SK-N-SH (cell line): ENCODE measurements around the gene CLMN. TPM values are rescaled to one million over a fixed set of nuclear protein-coding genes. Genes with fewer than 3 reads are reported as not detected.

Source experiments
- CTCF ChIA-PET: fragments of 300-600, 350-600 bp; formaldehyde crosslinking; extraction: SDS; loops from one replicate; lab custom pipeline; 2021; lab: Yijun Ruan, JAX
- POLR2A ChIA-PET: fragments of 350-600 bp; sonication (Branson Sonifier 250); formaldehyde crosslinking; extraction: SDS; loops from one replicate; lab custom pipeline; 2020; ENCODE audit warnings: antibody characterized with exemption, inconsistent platforms; lab: Yijun Ruan, JAX
- DNase-seq: peaks from one replicate; pipeline ENCODE4 v3.0.0; 2012
- H2AFZ ChIP-seq: fragments of 200-600 bp; sonication (generic); 2 replicates; pipeline ENCODE4 v1.8.1; 2016; ENCODE audit warnings: antibody characterized with exemption, mild to moderate bottlenecking, low read depth
- H3F3A ChIP-seq: fragments of 200-600 bp; sonication (generic); replicated peaks from 2 replicates; pipeline ENCODE3; 2016; ENCODE audit warnings: antibody characterized with exemption, mild to moderate bottlenecking; ENCODE audit not compliant: insufficient read depth
- H3K27ac ChIP-seq, 2 experiments: fragments of 200-500 bp in 1 of 2; fragments of 200-600 bp in 1 of 2; sonication (Bioruptor generic) in 1 of 2; sonication (generic), shearing (Covaris generic) in 1 of 2; 2 replicates each; pipeline versions ENCODE4 v1.5.1 to v1.6.1; 2014 to 2016; ENCODE audit warnings: low read depth in 2 of 2, inconsistent platforms in 1 of 2, low read length in 1 of 2, mild to moderate bottlenecking in 1 of 2, mixed read lengths in 1 of 2
- H3K27me3 ChIP-seq: fragments of 200-600 bp; sonication (generic), shearing (Covaris generic); 2 replicates; pipeline ENCODE4 v1.6.1; 2016; ENCODE audit warnings: mixed run types; ENCODE audit not compliant: insufficient read depth
- H3K36me3 ChIP-seq, 2 experiments: fragments of 200-500 bp in 1 of 2; fragments of 200-600 bp in 1 of 2; sonication (Bioruptor generic) in 1 of 2; sonication (generic) in 1 of 2; replicated peaks in 1 of 2; 2 replicates each; pipeline versions ENCODE3 to v1.5.1; 2014 to 2016; ENCODE audit warnings: low read length in 1 of 2, mild to moderate bottlenecking in 1 of 2; ENCODE audit not compliant: insufficient read depth in 2 of 2, control insufficient read depth in 1 of 2
- H3K4me1 ChIP-seq, 2 experiments: fragments of 200-500 bp in 1 of 2; fragments of 200-600 bp in 1 of 2; sonication (Bioruptor generic) in 1 of 2; sonication (generic), shearing (Covaris generic) in 1 of 2; 2 replicates each; pipeline versions ENCODE4 v1.5.1 to v1.6.1; 2014 to 2016; ENCODE audit warnings: low read depth in 1 of 2, low read length in 1 of 2, mixed run types in 1 of 2; ENCODE audit not compliant: insufficient read depth in 2 of 2, control insufficient read depth in 1 of 2
- H3K4me2 ChIP-seq: fragments of 200-600 bp; sonication (generic), shearing (Covaris generic); 2 replicates; pipeline ENCODE4 v1.6.1; 2017; ENCODE audit warnings: mixed run types
- H3K4me3 ChIP-seq, 2 experiments: fragments of 200-500 bp in 1 of 2; fragments of 200-600 bp in 1 of 2; sonication (Bioruptor generic) in 1 of 2; sonication (generic), shearing (Covaris generic) in 1 of 2; 2 replicates each; pipeline versions ENCODE4 v1.5.1 to v1.8.1; 2014 to 2016; ENCODE audit warnings: low read depth in 2 of 2, inconsistent platforms in 1 of 2, low read length in 1 of 2, mild to moderate bottlenecking in 1 of 2, mixed read lengths in 1 of 2, moderate library complexity in 1 of 2
- H3K79me2 ChIP-seq: fragments of 200-600 bp; sonication (generic); 2 replicates; pipeline ENCODE4 v1.8.1; 2017; ENCODE audit warnings: mild to moderate bottlenecking; ENCODE audit not compliant: insufficient read depth
- H3K9ac ChIP-seq: fragments of 200-600 bp; sonication (generic); 2 replicates; pipeline ENCODE4 v1.6.1; 2017; ENCODE audit warnings: mixed run types
- H3K9me2 ChIP-seq: fragments of 200-600 bp; sonication (generic); 2 replicates; pipeline ENCODE4 v1.6.1; 2017; ENCODE audit warnings: mixed run types
- H3K9me3 ChIP-seq: fragments of 200-600 bp; sonication (generic); 2 replicates; pipeline ENCODE4 v1.6.1; 2017; ENCODE audit warnings: mixed run types, mild to moderate bottlenecking, moderate library complexity
- H4K20me1 ChIP-seq: fragments of 200-600 bp; sonication (generic); 2 replicates; pipeline ENCODE4 v1.6.1; 2017; ENCODE audit warnings: mild to moderate bottlenecking, mixed run types; ENCODE audit not compliant: insufficient read depth
- CHD2 ChIP-seq: fragments of 150-350 bp; IDR thresholded peaks from 2 replicates; pipeline ENCODE4 v1.6.1; 2018; ENCODE audit warnings: low read length; ENCODE audit not compliant: partially characterized antibody
- CTCF ChIP-seq: fragments of 200-600 bp; sonication (generic); IDR thresholded peaks from 2 replicates; pipeline ENCODE4 v1.6.1; 2017; ENCODE audit warnings: antibody characterized with exemption, mild to moderate bottlenecking, moderate library complexity
- ELF1 ChIP-seq: IDR thresholded peaks from 2 replicates; pipeline ENCODE4 v1.4.0; 2012
- EZH2phosphoT487 ChIP-seq: fragments of 200-600 bp; sonication (generic); IDR thresholded peaks from 2 replicates; pipeline ENCODE4 v1.6.1; 2017; ENCODE audit warnings: low read depth, mixed run types, mild to moderate bottlenecking, antibody characterized with exemption, moderate library complexity, borderline replicate concordance
- FOSL2 ChIP-seq: IDR thresholded peaks from 2 replicates; pipeline ENCODE4 v1.4.0; 2012; ENCODE audit warnings: low read depth, mild to moderate bottlenecking, moderate library complexity, borderline replicate concordance
- FOXJ3 ChIP-seq: sonication (generic); formaldehyde crosslinking; IDR thresholded peaks from 2 replicates; pipeline ENCODE4 v1.5.1; 2020; ENCODE audit warnings: mild to moderate bottlenecking, missing genetic modification reagents
- GATA2 ChIP-seq: sonication (generic); formaldehyde crosslinking; IDR thresholded peaks from 2 replicates; pipeline ENCODE4 v1.5.0; 2020; ENCODE audit warnings: mild to moderate bottlenecking, missing genetic modification reagents
- IRF3 ChIP-seq: fragments of 150-350 bp; IDR thresholded peaks from 2 replicates; pipeline ENCODE4 v1.6.1; 2016; ENCODE audit warnings: mild to moderate bottlenecking, low read depth, low read length
- JUND ChIP-seq: IDR thresholded peaks from 2 replicates; pipeline ENCODE4 v1.4.0; 2012
- NFIC ChIP-seq: IDR thresholded peaks from 2 replicates; pipeline ENCODE4 v1.4.0; 2012; ENCODE audit warnings: borderline replicate concordance
- NRF1 ChIP-seq: IDR thresholded peaks from 2 replicates; pipeline ENCODE4 v1.6.1; 2012; ENCODE audit warnings: low read depth, mild to moderate bottlenecking, low read length
- RCOR1 ChIP-seq: fragments of 150-350 bp; IDR thresholded peaks from 2 replicates; pipeline ENCODE4 v1.6.1; 2017; ENCODE audit warnings: antibody characterized with exemption, low read length
- RFX5 ChIP-seq: IDR thresholded peaks from 2 replicates; pipeline ENCODE4 v1.6.1; 2012; ENCODE audit warnings: mild to moderate bottlenecking, improper control_type of control experiment, low read length
- RXRA ChIP-seq: IDR thresholded peaks from 2 replicates; pipeline ENCODE4 v1.4.0; 2012; ENCODE audit warnings: low read depth, mild to moderate bottlenecking, borderline replicate concordance
- SMC3 ChIP-seq: IDR thresholded peaks from 2 replicates; pipeline ENCODE4 v1.6.1; 2012; ENCODE audit warnings: low read depth, low read length, improper control_type of control experiment
- TAF1 ChIP-seq: IDR thresholded peaks from 2 replicates; pipeline ENCODE4 v1.6.1; 2012; ENCODE audit warnings: low read depth, mild to moderate bottlenecking, low read length, moderate library complexity, borderline replicate concordance
- TCF12 ChIP-seq: IDR thresholded peaks from 2 replicates; pipeline ENCODE4 v1.4.0; 2012
- USF1 ChIP-seq: IDR thresholded peaks from 2 replicates; pipeline ENCODE4 v1.4.0; 2012; ENCODE audit warnings: low read depth, borderline replicate concordance
- USF2 ChIP-seq: fragments of 150-350 bp; IDR thresholded peaks from 2 replicates; pipeline ENCODE4 v1.6.1; 2017; ENCODE audit warnings: antibody characterized with exemption, low read length, low read depth, borderline replicate concordance
- WGBS: methylation state at CpG from one replicate; pipeline ENCODE4 v1.1.6; 2017; ENCODE audit warnings: low lambda C conversion rate; 5-methylcytosine and 5-hydroxymethylcytosine counted together
- polyA plus RNA-seq, 3 experiments: library from polyadenylated mRNA; depleted of rRNA; stranded (reverse); fragments of >200 nt; gene quantifications; 2 replicates each; pipeline ENCODE4 v1.2.3, GENCODE V29; 2012
- TF ChIP-seq, protein P1 (sequence below): IDR thresholded peaks from 2 replicates; pipeline ENCODE4 v1.4.0; 2012; ENCODE audit warnings: low read depth
- TF ChIP-seq, protein P2 (sequence below): IDR thresholded peaks from 2 replicates; pipeline ENCODE4; 2012

Gene CLMN
- polyA plus RNA-seq, 1 of the 3 experiments (the other 2 are of a cell fraction) = 1.4 TPM

- Histone ChIP-seq H3K79me2 (no peaks in the 10 kb centered on the region), H2AFZ (0 out of 2 replicates have a peak overlapping the region, but pooled peaks have one; percentile 38), H3K36me3 (no peaks in the 10 kb centered on the region), H3K9ac (no peak overlapping the region), H3K4me2 (peak overlapping the region; percentile 33; the same call in 1 of the 2 replicates), H3F3A (peaks cover 7% of the 10 kb centered on the region), H3K4me1 (peaks cover 22 to 26% of the 10 kb centered on the region in 2 experiments; a peak in 2 of 4 replicates), H3K4me3 (no peak overlapping the region), H3K9me3 (no peaks in the 10 kb centered on the region), H3K9me2 (no peaks in the 10 kb centered on the region), H3K27me3 (no peaks in the 10 kb centered on the region), H3K27ac (no peak overlapping the region), H4K20me1 (no peaks in the 10 kb centered on the region)
- WGBS = 66% methylated on average over 6 of the region's 6 CpGs
- ChIA-PET CTCF (interaction anchor here (2.7 kb wide), 1 partner anchor 118 kb away, joined by 14 read pairs; no protein-coding TSS in a partner anchor), POLR2A (no interaction called here)
- TF ChIP-seq, protein P1, sequence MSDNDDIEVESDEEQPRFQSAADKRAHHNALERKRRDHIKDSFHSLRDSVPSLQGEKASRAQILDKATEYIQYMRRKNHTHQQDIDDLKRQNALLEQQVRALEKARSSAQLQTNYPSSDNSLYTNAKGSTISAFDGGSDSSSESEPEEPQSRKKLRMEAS = 0 out of 2 replicates have a peak, but pooled peaks have one; percentile 21
- TF ChIP-seq NFIC (no peak), EZH2phosphoT487 (no peak), RXRA (peak; percentile 67; the same call in 1 of the 2 replicates), FOSL2 (peak; percentile 67), JUND (peak; percentile 52; the same call in 1 of the 2 replicates), RFX5 (no peak), SMC3 (no peak), NRF1 (no peak), CTCF (no peak), RCOR1 (no peak), TCF12 (0 out of 2 replicates have a peak, but pooled peaks have one; percentile 22), ELF1 (no peak)
- peak; percentile 27 for DNase-seq
These were observed 5.1 kb downstream of the CLMN start for GRCh38 chr14:95314609-95315008.

GRCh38 chr14:95313707-95314106 is 6.0 kb downstream of the CLMN start:
- Histone ChIP-seq H3K27ac (no peak overlapping the region), H3K4me1 (peaks cover 21 to 22% of the 10 kb centered on the region in 2 experiments; a peak in 2 of 4 replicates), H3K27me3 (no peaks in the 10 kb centered on the region), H3K9me3 (no peaks in the 10 kb centered on the region), H3K79me2 (no peaks in the 10 kb centered on the region), H3K36me3 (no peaks in the 10 kb centered on the region), H4K20me1 (no peaks in the 10 kb centered on the region), H3K4me3 (no peak overlapping the region), H3K4me2 (no peak overlapping the region), H3F3A (peaks cover 7% of the 10 kb centered on the region), H3K9ac (no peak overlapping the region), H2AFZ (no peak overlapping the region), H3K9me2 (no peaks in the 10 kb centered on the region)
- ChIA-PET CTCF (interaction anchor here (0.6 kb wide), 1 partner anchor 27 kb away, joined by 3 read pairs; no protein-coding TSS in a partner anchor), POLR2A (no interaction called here)
- no peak for DNase-seq
- 82% methylated on average over 2 of the region's 5 CpGs for WGBS
- TF ChIP-seq IRF3 (no peak), CHD2 (no peak), RFX5 (no peak), TAF1 (no peak), FOXJ3 (CRISPR knock-in tag) (no peak), USF2 (no peak), RXRA (no peak), USF1 (no peak), GATA2 (no peak), NFIC (no peak)
- TF ChIP-seq, protein P2, sequence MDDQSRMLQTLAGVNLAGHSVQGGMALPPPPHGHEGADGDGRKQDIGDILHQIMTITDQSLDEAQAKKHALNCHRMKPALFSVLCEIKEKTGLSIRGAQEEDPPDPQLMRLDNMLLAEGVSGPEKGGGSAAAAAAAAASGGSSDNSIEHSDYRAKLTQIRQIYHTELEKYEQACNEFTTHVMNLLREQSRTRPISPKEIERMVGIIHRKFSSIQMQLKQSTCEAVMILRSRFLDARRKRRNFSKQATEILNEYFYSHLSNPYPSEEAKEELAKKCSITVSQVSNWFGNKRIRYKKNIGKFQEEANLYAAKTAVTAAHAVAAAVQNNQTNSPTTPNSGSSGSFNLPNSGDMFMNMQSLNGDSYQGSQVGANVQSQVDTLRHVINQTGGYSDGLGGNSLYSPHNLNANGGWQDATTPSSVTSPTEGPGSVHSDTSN = no peak
